Activated CD4-positive, alpha-beta T cell treated with anti-CD3 and anti-CD28 coated beads for 4 hours (primary cell): Measurements from ENCODE around the gene ZDHHC16.
"Not testable (repeated sequence)": the region's sequence is repeated elsewhere in the genome, so short reads cannot be mapped to it uniquely, and the experiment has no call there.

ENCODE experiments used
- DNase-seq, 2 donors: peaks; one replicate each; pipeline ENCODE4 v3.0.0-alpha.2; 2020

Gene ZDHHC16

GRCh38 chr10:97445722-97446639, at the start of gene ZDHHC16, which contains the start of gene EXOSC1:
TSS of gene ZDHHC16 (plus strand) at chr10:97446175. CDS start at chr10:97451676, 5,501 bp downstream.
TSS of gene EXOSC1 (minus strand) at chr10:97446006. CDS start at chr10:97445985, 21 bp downstream.
- peak; percentile 91 to 92 for DNase-seq

- DNase-seq = peak; percentile 39 to 56
Observed at GRCh38 chr10:97399843-97400545, 46.0 kb upstream of the ZDHHC16 start.

- peak; percentile 80 to 84 for DNase-seq
Observed at GRCh38 chr10:97400665-97401454, 45.1 kb upstream of the ZDHHC16 start, which contains the start of gene RRP12. TSS of gene RRP12 (minus strand) at chr10:97401340. CDS start at chr10:97401231, 109 bp downstream.

- DNase-seq = no peak
Observed at GRCh38 chr10:97401455-97401919, 44.5 kb upstream of the ZDHHC16 start.

GRCh38 chr10:97404044-97404443, 41.9 kb upstream of the ZDHHC16 start:
- DNase-seq = no peak

GRCh38 chr10:97406064-97406463, 39.9 kb upstream of the ZDHHC16 start:
- DNase-seq = no peak

GRCh38 chr10:97406483-97406882, 39.5 kb upstream of the ZDHHC16 start:
- DNase-seq = not testable (repeated sequence)

GRCh38 chr10:97407211-97407951, 38.6 kb upstream of the ZDHHC16 start:
- DNase-seq = peak; percentile 61 to 72

- DNase-seq = no peak
Observed at GRCh38 chr10:97407952-97408248, 38.1 kb upstream of the ZDHHC16 start.

GRCh38 chr10:97408496-97408992, 37.4 kb upstream of the ZDHHC16 start:
- no peak for DNase-seq

- no peak for DNase-seq
Observed at GRCh38 chr10:97411406-97411805, 34.6 kb upstream of the ZDHHC16 start.

- peak in 1 of 2 donors; percentile 27 for DNase-seq
Observed at GRCh38 chr10:97412891-97413304, 33.1 kb upstream of the ZDHHC16 start.

- DNase-seq = no peak
Observed at GRCh38 chr10:97416565-97416964, 29.4 kb upstream of the ZDHHC16 start.

- DNase-seq = not testable (repeated sequence)
Observed at GRCh38 chr10:97423757-97424098, 22.2 kb upstream of the ZDHHC16 start.

GRCh38 chr10:97425964-97426775, 19.8 kb upstream of the ZDHHC16 start, which contains the start of gene PGAM1:
TSS of gene PGAM1 (plus strand) at chr10:97426191. CDS start at chr10:97426308, 117 bp downstream.
- DNase-seq = peak; percentile 92 to 94

GRCh38 chr10:97426776-97427570, 19.0 kb upstream of the ZDHHC16 start:
- peak in 1 of 2 donors; percentile 29 for DNase-seq

- DNase-seq = peak; percentile 39 to 41
Observed at GRCh38 chr10:97427571-97428179, 18.3 kb upstream of the ZDHHC16 start.

- DNase-seq = peak; percentile 54 to 58
Observed at GRCh38 chr10:97428572-97428981, 17.4 kb upstream of the ZDHHC16 start.

- DNase-seq = no peak
Observed at GRCh38 chr10:97434055-97434454, 11.9 kb upstream of the ZDHHC16 start.
